Pons (tissue), 1 donor: ENCODE results near the gene LRMDA.

Source experiments
- DNase-seq: peaks from one replicate; pipeline ENCODE4 v3.0.0-alpha.2; 2016; ENCODE audit warnings: low spot score

Gene LRMDA

DNA sequence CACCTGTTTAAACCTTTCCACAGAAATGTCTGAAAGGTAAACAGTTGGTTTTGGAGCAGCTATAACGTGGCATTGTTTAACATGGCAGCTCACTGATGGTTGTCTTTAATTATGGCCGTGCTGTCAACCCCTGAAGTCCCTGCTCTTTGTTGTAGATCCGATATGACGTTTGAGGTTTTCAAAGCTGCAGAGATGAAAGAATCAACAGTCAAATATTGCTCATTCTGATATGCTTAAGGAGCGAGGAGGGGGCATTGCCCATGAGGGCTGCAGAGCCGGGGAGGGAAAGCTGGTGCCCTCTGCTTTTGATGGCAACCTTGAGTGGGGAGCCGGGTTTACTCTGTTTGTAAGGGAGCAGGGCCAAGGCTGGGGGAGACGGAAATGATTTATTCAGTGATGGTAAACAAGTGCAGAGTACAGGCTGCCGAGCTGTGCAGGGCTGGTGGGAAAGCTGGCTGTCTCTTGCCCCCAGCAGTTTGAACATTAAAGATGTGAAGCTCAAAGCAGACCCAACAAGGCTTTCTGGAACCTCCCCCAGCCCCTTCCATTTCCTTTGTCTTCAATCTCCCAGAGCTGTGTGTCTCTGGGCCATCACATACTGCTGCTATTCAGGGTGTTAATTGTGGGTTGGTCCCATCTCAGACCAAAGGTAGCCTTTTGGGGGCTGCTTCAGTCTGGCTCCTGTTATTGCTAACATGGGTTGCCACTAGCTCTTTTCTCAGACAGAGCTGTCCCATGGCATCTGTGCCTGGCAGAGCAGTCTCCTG lies 345.5 kb downstream of the LRMDA start:
- no peak for DNase-seq

DNA sequence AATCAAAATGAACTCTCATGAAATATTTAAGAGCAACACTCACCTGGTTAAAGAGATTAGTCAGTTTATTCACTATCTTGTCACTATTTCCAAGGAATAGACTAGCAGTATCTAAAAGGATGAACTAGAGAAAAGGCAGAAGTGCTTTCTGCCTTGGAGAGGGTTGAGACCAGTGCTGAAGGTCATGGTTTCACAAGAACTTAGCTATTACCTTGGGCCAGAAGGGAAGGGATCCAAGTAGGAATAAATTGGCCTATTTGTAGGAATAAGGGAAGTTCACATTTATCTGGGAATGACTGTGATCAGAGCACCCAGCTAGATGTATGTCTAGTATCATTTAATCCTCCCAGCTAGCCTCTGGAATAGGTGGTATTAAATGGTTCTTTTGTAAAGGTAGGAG lies 347.2 kb downstream of the LRMDA start:
- no peak for DNase-seq

- no peak for DNase-seq
These were observed 347.9 kb downstream of the LRMDA start for GRCh38 chr10:75779276-75779675.

DNA sequence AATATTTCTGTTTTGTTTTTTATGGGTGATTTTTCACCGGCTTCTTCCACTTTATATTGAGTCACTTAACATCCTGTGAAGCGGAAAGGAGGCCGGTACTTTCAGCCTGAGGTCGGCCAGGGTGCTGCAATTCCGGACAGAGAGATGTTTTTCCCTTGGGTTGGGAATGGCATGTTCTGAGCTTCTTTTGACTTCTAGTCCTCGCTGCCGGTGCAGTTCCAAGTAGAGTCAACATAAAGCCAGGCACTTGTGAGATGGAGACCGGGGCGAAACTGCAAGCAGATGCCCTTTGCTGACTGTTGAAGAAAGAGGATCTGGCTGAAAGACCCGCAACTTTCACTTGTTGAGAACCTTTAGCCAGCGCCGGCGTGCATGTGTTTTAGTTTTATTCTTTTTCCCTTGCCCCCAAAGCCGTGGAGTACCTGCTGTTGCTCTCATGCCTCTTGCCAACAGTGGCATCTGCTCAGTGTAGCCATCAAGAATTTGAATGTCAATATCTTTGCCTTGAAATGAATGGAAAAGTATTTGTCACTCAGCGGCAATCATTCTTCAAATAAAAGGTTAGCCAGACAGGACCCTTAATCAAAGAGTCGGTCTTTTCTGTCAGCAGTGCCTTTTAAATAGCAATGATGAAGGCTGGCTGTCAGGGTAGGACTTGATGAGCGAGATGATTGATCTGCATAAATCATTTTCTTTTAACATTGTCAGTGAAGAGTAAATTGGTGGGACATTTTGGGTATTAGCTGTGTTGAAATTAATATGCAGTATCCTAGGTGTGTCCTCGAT lies 351.2 kb downstream of the LRMDA start:
- DNase-seq, result no peak

DNA sequence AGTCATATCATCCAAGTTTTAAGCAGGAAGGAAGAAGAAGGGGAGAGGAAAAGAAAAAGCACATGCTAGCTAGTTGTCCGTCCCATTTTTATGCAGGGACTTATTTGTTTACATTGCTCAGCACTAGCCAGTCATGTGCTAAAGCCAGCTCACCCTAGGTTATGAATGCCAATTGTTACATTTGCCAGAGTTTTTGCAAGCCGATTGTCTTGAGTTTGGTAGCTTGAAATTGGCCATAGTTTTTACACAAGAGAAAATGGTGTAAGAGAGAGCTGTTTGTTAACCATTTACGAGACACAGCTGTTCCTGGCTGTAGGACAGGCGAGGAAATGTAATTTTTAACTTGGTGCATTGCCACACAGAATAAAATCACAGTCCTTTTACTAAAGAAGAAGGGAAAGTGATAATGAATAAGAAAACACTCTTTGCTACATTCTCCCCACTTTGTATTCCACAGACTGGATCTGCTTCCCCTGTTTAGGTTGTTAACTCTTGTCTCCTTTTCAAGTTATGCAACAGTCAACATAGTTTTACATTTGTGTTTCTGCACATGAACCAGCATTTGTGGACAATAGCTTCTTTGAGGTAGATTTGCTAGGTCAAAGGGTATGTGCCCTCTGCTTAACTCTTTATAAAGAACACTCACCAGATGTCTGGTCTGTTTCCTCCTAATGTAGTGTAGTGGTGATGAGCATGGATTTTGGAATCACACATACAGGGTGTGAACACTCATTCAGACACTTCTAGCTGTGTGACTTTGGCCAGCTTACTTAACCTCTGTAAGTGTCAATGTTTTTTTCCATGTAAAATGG lies 357.2 kb downstream of the LRMDA start:
- DNase-seq, result peak; percentile 83

DNA sequence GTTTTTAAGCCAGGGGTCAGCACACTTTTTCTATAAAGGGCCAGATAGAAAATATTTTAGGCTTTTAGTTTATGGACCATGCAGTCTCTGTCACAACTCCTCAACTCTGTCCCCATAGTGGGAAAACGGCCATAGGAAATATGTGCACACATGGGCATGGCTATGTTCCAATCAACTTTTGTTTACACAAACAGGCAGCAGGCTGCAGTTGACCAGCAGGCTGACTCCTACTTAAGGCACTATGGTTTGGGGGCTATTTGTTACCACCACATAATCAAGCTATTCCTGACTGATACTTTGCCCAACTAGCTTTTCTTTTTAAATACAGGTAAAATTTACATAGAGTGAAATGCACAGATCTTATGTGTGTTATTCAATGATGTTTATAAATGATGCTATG lies 362.4 kb downstream of the LRMDA start:
- no peak for DNase-seq

DNA sequence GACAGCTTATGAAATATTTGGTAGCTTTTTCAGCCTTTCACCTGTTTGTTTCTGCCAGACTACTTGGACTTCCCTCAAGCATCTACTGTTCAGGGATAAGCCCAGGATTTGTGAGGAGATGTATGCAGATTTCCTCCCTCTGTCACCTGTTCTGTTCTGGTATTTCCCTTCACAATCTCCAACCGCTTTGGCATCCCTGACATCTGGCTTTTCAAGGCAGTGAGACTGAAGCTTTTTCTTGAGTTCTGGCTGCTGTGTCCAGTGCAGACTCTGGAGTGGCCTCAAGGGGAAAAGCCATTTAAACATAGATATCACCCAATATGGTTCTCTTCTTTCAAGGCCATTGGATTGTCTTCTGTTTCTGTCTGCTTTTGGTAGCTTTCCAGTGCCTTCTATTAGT lies 369.7 kb downstream of the LRMDA start:
- DNase-seq, result no peak

GRCh38 chr10:75801661-75802060 lies 370.2 kb downstream of the LRMDA start:
- no peak for DNase-seq

- no peak for DNase-seq
These were observed 371.7 kb downstream of the LRMDA start for GRCh38 chr10:75803121-75803520.

DNA sequence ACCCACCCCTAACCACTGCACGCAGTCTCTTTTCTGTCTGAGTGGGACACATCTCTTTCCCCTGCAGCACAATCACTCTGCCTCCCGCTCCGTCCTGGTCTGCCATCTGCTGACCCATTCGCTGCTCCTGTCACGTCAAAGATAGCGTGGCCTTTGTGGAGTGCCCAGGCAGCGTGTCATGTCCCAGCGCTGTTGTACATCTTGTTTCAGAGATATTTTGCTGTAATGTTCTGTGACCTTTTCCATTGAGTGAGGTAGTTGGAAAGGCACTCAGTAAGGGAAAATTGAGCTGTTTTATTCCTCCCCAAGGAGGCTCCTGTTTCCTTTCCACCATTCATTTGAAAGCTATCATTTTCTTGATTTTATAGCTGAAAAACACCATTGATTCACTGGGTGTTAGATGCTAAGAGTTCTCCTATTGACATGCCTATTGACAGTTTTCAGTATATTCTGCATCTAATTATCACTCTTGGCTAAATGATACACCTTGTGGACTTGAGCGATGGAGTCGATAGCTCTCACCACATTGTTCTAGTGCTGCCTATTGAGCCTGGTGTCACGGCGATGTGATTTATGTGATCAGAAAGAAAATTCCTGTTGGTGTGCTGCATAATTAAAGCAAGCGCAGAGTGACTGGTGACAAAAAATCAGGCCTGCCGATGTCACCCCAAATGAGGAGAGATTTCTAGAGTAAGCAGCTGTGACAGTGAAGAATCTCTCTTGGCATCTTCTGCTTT lies 372.6 kb downstream of the LRMDA start:
- peak; percentile 6 for DNase-seq

- no peak for DNase-seq
These were observed 374.8 kb downstream of the LRMDA start for GRCh38 chr10:75806186-75806585.

GRCh38 chr10:75807456-75807855 lies 376.0 kb downstream of the LRMDA start:
- DNase-seq, result no peak

GRCh38 chr10:75809003-75809402 lies 377.6 kb downstream of the LRMDA start:
- DNase-seq, result no peak

DNA sequence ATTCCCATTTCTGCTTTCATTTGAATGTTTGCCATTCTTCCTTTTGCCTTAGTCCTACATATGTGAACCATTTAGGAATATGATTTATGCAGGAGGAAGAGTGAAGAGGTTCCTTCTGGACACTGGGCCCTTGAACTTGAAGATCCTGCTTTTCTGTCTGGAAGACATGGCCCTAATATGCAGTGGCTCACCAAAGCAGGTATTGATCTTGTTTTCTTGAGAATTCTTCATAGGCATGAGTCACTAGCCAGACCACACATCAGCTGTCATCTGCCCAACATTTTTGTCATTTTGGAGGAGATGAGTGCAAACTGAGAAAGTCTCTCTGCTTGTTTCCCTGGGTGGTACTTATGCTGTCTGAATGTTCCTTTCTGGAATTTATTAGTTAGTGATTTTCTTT lies 382.6 kb downstream of the LRMDA start:
- DNase-seq, result no peak

GRCh38 chr10:75815066-75815465 lies 383.6 kb downstream of the LRMDA start:
- no peak for DNase-seq

- DNase-seq, result no peak
These were observed 385.8 kb downstream of the LRMDA start for GRCh38 chr10:75817198-75817597.

GRCh38 chr10:75818552-75818951 lies 387.1 kb downstream of the LRMDA start:
- no peak for DNase-seq

DNA sequence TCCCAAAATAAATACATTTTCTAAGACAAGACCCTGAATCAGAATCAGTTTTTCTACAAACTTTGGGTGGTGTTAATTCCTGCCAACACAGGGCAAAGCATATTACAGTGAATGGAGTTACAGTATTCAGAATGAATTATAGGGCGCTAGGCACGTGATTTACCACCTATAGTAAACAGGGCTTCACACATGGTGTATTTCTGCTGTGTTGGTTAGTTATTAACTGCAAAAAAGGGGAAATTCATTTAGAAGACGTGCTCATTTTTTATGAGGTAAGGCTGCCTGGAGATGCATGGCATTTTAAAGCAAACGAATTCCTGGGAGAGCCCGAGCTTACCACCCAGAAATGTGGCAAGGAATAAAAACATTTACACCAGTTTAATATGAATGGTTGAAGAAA lies 393.8 kb downstream of the LRMDA start:
- no peak for DNase-seq

GRCh38 chr10:75825661-75826060 lies 394.2 kb downstream of the LRMDA start:
- no peak for DNase-seq

DNA sequence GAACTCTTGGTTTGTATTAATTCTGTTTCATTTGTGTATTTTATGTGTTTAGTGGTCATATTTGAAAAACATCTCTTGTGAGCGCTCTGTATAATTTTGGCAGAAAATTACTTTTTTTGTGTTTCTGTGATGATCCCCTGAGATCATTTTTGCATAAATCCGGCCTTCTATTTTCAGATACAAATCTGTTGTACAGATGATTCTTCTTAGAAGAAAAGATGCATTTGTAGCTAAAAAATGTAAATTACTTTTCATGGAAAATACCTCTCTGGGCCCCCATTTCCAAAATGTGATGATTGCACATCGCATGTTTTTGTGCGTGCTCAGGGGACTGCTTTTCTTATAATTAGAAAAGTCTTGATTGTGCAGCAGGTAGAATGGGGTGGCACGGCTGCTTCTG lies 395.4 kb downstream of the LRMDA start:
- DNase-seq, result no peak

GRCh38 chr10:75827587-75828021 lies 396.2 kb downstream of the LRMDA start:
- DNase-seq, result no peak

- no peak for DNase-seq
These were observed 397.0 kb downstream of the LRMDA start for GRCh38 chr10:75828413-75828812.
